GM19463 (cell line): ENCODE data around the gene POLR1D.

Experiments used
- ATAC-seq: cut with Tn5 transposase; IDR thresholded peaks from one replicate; pipeline ENCODE4 v1.9.1; 2021; ENCODE audit warnings: mild to moderate bottlenecking, moderate library complexity; ENCODE audit not compliant: unreplicated experiment

The POLR1D gene

DNA sequence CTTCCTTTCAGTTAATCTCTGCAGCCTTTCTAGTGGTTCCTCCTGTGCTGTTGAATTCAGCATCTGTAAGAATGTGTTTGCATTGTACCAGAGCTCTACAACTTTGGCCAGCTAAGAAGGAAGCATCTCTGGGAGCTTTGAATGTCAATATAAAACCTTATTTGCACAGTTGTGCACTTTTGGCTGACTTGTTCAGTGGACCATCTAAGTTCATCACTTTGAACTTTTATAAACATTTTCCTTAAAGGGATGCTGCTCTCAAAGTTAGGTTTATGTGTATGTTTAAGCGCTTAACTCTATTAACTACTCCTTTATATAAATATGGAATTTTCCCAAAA is 15.6 kb downstream of the POLR1D start:
- ATAC-seq, result no peak

DNA sequence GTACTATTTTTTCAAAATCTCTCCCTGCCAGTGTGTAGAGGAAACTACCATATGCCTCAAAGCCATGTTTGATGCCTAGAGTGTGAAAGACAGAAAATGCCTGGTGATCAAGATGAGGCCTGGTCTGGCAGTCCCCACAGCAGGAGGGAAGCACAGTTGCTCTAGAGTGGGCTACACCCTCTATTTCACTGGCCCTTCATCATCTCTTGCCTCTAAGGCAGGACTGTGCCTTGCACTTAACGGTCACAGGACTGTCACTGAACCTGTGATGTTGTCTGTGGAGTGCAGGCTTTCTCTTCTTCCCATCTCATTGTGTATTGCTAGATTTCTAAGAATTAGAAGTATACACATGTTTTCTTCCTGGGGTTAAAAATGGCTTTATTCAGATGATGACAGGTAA is 16.3 kb downstream of the POLR1D start:
- no peak for ATAC-seq

DNA sequence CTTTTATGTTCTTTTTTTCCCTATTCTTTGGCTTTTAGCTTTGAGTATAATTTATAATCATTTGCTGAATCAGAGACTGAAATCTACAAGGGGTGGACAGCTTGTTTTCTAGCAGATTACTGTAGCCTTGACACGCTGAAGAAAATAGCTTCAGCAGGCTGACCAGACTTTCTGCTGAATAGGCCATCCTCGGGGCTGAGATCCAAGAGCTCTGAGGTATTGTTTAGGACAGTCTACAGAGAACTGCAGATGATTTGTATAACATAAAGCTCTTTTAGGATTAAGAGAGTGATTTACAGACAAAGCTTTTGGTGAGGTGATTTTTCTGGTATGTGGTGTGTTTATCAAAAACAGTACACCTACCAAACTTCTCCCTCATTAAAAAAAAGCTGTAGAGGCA is 16.8 kb downstream of the POLR1D start:
- no peak for ATAC-seq

DNA sequence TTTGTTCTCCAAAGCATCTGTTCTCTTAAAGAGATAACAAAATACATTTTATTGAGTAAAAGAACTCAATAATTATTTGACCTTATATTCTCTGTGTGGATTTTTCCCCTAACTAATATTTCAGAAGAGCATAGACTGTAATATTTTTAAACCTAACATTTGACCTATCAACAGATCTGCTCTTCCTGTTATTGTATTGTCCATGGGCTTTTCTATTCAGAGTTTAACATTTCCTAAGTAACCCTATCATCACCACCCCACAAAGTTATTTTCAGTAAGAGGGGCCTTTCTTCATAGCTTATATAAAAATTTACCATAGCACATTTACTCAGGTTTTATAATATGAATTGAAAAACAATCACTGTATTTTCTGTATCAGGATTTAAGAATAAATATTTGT is 17.5 kb downstream of the POLR1D start:
- no peak for ATAC-seq

DNA sequence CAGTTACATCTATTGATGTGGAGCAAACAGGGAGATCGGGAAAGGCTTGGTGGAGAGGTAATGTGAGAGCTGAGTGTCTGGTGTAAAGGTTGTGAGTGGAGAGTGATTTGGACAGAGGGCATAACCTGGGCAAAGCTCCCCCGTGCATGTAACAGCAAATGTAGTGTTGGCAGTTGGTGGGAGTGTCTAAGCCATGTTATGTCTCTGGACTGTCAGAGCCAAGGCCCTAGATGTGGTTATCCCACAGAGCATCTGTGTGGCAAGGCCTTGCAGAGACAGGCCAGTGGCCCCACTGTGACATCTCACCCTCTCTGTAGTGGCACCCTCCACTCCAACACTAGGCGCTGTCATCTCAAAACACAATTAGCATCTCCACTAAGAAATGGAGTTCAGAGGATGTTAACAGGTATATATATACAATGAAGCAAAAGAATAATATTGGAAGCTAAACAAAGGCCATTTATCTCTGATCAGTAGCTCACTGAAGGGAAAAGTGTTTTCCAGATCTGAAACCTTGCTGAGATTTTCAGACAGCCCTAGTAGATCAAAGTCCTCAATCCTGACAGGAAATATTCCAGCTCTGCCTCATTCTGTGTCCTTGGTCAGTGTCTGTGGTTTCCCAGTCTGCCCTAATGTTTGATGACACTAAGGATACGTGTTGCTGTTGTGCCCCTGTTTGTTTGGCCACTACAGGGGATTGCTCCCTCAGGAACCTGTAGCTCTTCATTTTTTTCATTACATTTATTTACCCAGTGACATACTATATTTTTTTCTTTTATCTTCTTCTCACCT is 20.2 kb downstream of the POLR1D start:
- no peak for ATAC-seq

DNA sequence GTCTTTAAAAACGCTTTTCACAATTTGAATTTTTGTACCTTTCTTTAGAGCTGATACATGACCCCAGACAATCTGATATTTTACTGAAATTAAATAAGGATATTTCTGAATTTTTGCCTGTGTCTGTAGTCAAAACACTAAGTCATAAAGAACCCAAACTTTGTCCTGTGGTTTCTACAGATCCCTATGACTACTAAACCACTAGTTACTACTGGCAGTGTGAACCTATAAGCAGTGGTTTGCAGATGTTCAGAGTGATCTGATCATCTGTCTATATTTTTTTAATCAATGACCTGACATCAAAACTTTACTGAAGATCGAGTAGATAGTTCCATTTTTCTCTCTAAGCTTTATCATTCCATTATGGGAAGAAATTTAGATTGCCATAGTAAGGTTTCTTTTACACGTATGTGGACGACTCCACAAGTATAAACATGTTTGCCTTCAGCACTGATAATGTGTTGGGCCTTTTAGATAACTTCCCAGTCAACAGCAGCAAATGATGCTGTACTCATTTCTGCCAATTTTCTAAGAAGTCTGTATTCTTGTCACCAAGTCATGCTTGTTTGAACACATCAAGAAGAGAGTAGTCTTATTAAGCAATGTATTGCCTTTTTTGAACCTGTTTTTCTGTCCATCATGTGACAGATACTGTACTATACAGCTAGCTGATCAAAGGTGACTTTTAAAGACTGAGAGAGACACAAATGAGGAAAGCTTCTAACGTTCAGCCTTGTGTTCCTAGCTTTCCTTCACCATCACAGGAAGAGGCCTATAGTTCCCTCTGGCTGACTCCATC is 21.8 kb downstream of the POLR1D start:
- no peak for ATAC-seq

DNA sequence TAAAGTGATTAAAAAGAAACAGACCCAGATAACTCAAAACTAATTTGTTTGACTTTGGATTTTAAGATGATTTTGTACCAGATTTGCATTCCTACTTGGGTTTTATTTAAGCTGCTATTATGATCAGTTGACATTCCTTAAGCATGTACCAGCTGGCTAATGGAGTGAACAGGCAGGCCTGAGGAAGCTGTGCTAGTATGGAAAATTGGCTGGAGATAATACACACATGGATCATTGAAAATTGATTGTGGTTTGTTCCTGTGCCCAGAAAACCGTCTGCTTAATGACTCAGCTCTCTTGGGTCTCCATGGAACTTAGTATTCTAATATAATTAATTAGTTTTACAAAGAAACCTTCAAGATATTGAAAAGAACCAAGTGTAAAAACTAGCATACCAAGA is 22.6 kb downstream of the POLR1D start:
- ATAC-seq, result no peak

DNA sequence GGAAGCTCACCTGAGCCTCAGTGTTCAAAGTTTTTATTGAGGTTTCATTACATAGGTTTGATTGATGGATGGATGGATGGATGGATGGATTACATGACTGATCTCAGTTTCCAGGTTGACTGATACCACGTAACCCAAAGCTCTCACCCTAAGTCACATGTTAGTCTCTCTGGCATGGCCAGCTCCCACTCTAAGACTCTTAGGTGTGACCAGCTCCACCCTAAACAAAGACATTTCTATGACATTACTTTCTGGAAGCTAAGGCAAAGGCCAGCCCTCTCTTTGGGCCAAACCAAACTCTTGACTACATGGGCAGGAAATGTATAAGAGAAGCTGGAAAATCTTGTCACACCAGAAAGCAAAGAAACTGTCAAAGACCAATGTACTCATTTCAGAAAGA is 28.6 kb downstream of the POLR1D start:
- ATAC-seq, result no peak

DNA sequence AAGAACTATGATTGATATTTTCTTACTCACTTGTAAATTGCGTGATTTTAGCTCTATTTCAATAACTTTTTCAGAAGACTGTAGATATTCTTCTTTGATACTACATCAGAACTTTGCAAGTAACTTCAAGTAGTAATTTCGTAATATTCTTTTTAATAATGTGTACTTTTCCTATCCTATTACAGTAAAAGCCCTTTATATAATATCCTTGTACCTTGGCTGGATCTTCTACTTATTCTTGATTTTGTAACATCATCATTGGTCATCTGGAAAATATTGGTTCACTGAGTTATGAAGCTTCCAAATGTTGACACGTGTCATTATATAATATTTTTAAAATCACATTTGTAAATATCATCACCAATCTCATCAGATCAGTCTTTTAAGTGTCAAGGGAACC is 32.4 kb downstream of the POLR1D start:
- no peak for ATAC-seq

DNA sequence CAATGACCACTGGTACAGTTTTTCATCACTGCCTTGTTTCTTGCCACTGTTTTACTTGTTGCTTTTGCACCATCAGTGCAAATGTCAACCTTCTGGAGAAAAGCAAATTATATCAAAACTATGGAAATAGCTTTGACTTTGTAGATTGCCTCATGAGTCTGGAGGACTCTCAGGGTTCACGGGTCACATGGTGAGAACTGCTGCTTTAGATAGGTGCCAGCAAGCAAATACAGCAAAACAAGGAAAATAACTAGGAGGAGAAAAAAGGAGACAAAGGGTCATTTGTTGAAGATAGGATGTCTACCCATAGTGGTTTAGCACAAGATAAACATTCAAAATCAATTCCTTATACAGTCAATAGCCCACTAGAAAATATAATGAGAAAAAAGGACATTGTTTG is 33.1 kb downstream of the POLR1D start:
- ATAC-seq, result no peak

DNA sequence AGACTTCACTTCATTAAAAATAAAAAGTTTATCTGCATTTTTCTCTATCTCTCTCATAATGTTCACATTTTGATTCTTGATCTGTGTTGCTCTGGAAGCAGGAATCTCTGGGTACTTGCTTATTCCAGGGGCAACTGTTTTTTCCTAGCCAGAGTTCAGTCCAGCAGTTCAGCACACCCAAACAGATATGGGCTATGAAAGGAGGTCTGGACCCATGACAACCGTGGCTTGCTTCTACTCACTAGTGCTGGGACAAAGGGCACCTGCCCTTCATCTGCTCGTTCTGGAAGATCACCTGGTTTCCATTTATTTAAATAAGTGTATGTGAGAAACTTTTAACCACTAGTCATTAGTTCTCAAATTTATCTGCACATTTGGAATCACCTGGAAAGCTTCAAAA is 36.0 kb downstream of the POLR1D start:
- no peak for ATAC-seq

DNA sequence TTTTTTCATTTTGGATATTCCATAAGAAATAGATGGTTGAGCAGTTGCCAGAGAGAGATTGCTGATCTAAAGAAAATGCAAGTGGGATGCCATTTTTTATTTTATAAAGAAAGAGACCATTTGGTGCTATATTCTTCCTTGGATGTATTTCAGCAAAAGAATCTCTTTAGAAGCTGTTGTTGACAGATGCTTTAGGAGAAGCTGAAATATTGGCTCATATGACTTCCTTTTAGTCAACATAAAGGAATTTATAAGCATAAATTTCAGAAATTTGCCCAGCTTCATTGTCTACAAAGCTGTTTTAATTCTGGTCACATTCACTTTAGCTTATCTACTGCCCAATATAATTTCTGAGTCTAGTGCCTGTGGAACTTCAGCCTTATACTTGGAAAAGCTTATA is 36.9 kb downstream of the POLR1D start:
- no peak for ATAC-seq

DNA sequence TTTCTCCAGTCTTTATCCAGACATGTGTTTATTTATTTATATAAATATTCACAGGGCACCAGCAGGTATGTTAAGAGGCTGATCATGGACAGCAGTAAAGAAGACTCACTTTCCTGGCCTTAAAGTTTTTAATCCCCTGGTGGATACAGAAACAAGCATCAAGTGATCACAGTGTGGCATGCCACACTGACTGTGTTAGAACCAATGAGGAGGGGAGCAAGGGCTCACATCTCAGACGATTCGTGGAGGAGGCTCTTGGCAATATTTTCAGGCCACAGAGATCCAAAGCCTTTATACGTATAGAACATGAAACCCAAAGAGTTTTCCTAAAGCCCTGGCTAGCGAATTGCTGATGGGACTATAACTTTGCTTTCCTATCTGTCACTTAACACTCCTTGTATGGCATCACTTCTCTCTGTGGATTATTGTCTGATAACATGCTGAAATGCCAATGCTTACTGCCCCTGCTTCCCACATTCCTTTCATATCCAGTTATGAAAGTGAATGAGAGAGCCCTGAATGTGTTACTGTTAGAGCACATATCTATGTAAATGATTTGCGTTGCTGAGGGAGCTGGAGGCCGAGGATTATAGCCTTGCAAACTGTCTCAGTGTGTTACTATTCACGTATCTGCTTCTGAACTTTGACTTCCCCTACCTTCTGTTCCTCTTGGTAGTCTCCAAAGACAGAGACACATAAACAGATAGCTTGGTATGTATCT is 37.6 kb downstream of the POLR1D start:
- no peak for ATAC-seq

DNA sequence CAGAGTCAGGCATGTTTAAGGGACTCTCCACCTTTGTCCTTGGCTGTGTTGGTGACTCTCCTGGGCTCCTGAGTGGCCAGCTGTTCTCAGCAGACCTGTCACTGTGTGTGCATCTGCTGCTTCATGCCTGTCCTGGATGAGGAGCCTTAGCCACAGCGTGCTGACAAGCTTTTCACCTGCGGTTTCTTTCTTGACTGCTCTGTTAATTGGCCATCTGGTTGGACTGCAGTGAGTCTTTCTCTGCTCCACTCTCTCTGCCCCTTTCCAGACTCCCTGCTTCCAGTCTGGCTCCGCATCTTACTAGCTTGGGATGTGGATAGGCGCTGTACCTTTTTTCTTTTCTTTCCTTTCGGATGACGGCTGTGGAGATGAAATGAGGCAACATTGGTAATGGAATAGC is 38.8 kb downstream of the POLR1D start:
- no peak for ATAC-seq

DNA sequence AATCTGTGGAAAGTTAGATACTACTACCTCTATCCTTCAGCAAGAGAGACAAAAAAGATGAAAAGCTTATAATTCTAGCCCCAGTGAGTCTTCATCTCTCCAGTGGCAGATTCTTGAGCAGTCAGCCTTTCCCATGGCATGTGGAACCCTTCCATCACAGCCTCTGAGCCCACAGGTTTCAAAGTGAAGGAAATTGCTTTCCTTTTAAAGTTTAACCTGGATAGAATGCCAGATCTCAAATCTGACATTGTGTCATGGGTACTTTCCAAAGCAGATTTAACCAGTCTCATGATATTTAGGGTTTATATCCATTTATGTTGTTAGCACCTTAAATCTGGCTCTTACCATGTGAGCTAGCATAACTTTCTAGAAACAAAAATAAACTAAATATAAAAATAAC is 39.3 kb downstream of the POLR1D start:
- ATAC-seq, result no peak

DNA sequence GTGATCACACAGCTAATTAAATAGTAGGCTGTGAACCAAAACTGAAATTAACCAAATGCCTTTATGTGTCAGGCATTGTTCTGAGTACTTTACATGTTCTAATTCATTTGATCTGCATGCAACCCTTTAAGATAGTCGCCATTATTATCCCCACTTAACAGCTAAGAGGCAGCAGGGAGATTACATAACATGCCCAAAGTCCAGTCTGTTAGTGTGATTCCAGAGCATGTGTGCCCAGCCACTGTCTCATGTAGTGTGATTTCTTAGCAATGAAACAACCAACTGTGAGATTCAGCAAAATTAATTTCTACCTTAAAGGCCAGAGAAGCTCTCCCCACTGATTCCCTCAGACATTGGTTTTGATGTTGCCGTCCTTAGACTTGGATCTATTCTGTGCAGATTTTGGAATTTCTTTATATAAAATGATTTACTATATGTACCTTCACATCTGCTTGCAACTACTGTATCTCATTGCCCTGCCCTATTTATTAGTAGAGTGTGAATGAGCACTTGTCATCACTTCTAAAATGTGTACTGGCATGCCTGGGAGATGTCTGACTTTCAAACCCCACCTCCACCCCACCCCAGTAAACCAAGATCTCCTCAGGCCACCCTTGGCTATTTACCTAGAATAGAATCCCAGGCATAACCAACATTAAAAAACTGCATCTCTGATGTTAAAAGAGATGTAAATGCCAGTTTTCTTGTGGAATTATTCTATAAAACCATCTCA is 41.2 kb downstream of the POLR1D start:
- no peak for ATAC-seq

DNA sequence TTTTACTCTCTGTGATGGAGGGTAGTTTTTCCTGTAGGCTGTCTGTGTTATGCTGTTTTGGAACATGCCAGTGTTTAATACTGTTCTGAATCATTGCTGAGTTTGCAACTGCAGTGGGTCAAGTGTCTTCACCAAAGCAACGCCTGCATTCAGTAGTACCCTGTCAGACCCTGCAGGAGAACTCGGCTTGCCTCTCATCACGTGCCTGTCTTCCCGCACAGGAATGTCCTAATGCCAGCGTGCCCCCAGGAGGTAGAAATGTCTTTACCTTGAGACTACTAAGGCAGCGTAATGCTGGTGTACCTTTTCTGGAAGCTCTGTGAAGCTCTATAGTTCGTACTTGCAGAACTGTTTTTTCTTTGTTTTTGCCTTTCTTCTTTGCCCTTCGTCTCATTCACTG is 42.3 kb downstream of the POLR1D start:
- no peak for ATAC-seq

DNA sequence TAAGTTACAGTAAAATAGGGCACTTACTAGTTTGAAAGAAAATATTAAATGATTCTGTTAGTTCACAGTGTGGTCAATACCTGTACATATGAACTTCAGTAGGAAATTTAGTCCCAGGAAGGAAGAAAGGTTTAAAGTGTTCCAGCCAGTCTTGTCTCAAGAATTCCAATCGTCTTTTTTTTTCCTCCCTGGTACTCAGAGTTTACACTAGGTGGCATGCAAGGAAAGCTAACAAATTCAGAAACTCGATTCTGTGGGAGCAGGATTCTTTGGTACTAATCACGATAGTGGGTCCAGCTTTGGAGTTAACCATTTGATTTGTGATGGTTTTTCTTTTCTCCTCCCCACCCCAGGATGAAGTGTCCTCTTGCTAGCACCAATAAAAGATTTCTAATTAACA is 43.6 kb downstream of the POLR1D start:
- no peak for ATAC-seq

DNA sequence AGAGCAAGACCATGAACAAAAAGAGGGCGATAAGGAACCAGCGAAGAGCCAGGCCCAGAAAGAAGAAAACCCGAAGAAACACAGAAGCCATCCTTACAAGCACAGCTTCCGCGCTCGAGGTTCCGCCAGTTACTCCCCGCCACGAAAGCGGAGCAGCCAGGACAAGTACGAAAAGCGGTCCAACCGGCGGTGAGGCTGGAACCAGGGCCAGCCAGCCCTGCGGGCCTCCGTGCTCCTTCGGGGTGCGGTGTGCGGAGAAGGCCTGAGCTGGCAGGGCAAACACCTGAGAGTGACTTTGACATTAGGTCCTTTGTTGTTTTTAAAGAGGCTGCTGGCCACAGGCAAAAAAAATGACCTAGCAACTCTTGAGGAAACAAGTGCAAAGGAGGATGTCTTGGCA is 44.1 kb downstream of the POLR1D start:
- no peak for ATAC-seq

DNA sequence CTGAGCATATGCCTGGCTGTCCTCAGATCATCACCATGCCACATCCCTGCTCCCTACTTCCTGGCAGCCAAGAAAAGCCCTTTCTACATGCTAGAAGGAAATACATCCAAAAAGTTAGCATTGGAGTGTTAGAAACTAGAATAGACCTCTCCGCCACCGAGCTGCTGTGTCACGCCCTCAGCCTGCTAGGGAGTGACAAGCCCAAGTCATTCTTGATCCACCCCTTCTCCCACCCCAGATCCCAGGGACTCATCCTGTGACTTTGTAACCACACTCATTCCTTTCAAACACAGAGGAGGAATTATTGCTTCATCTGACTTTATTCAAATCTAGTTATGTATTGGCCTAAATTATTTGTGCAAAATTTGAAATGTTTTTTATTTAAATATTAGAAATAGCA is 45.3 kb downstream of the POLR1D start:
- ATAC-seq, result no peak

DNA sequence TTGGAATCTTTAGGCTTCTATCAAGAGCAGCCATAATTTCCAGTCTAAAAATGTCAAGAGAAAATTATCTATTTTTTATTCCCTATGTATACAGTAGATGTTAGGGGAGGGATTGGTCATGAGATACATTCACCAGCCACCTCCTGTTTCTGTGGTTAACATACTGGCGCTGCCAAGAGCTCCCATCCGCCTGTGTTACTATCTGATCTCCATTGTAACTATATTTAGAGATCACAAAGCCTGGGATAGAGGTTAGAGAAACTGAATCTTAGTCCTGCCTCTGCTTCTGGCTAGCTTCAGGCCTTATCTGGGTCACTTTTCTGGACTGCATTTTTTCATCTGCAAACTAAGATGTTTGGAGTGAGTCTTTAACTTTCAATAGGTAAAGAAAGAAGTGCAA is 46.3 kb downstream of the POLR1D start:
- no peak for ATAC-seq
